Rectal smooth muscle tissue (tissue), 1 donor: Measurements from ENCODE around the gene SLC38A6.
"Not testable (repeated sequence)": the region's sequence is repeated elsewhere in the genome, so short reads cannot be mapped to it uniquely, and the experiment has no call there.

Experiments used
- H3K27ac ChIP-seq: one replicate; pipeline ENCODE4 v1.7.0; 2013; ENCODE audit warnings: low read depth, low read length, inconsistent platforms
- H3K27me3 ChIP-seq: one replicate; pipeline ENCODE4 v1.7.0; 2013; ENCODE audit warnings: low read length; ENCODE audit not compliant: control insufficient read depth, insufficient read depth
- H3K36me3 ChIP-seq: one replicate; pipeline ENCODE4 v1.7.0; 2013; ENCODE audit warnings: low read length; ENCODE audit not compliant: control insufficient read depth, insufficient read depth
- H3K4me1 ChIP-seq: one replicate; pipeline ENCODE4 v1.7.0; 2013; ENCODE audit warnings: low read length; ENCODE audit not compliant: control insufficient read depth, insufficient read depth
- H3K4me3 ChIP-seq: one replicate; pipeline ENCODE4 v1.7.0; 2013; ENCODE audit warnings: low read length
- H3K9ac ChIP-seq: one replicate; pipeline ENCODE4 v1.7.0; 2013; ENCODE audit warnings: low read length

SLC38A6 gene

DNA sequence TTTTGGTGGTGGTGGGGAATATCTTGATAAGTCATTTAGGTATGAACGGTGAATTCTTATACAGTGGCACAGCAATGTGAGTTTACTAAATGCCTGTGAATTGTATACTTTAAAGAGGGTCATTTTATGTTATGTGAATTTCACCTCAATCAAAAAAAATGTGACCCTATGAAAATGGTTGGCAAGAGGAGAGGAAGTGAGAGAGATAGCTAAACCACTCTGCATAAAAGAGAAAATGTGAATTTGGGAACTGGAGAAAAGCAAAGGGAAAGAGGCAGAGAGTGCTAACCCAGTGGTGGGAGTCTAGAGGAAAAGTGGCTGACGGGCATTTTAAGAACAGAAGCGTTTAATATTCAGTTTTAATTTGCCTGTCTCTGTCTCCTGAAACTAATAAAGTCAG is 93.8 kb downstream of the SLC38A6 start:
- H3K27ac ChIP-seq, result no peak overlapping the region
- no peaks in the 10 kb centered on the region for H3K27me3 ChIP-seq
- no peak overlapping the region for H3K9ac ChIP-seq
- H3K4me1 ChIP-seq, result no peaks in the 10 kb centered on the region
- no peak overlapping the region for H3K4me3 ChIP-seq
- H3K36me3 ChIP-seq, result no peaks in the 10 kb centered on the region

DNA sequence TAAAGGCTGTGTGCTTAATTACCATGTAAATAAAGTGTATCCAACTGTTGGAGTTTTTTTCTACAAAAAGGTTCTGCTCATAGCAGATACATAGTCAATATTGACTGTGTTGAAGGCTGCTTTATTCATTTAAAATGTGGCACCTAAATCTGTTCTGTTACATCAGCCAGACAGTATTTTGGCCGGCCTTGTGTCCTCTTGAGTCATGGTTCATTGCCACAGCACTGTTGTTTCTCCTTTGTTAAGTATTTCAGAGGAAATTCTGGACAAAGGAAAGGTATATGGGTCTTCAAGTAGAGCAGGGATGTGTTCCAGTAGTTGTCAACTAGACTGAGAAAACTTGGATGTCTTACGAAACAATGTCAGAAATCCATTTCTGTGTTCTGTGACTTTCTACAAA is 95.5 kb downstream of the SLC38A6 start:
- no peaks in the 10 kb centered on the region for H3K27me3 ChIP-seq
- no peak overlapping the region for H3K9ac ChIP-seq
- H3K4me3 ChIP-seq, result no peak overlapping the region
- H3K27ac ChIP-seq, result no peak overlapping the region
- no peaks in the 10 kb centered on the region for H3K36me3 ChIP-seq
- H3K4me1 ChIP-seq, result no peaks in the 10 kb centered on the region

DNA sequence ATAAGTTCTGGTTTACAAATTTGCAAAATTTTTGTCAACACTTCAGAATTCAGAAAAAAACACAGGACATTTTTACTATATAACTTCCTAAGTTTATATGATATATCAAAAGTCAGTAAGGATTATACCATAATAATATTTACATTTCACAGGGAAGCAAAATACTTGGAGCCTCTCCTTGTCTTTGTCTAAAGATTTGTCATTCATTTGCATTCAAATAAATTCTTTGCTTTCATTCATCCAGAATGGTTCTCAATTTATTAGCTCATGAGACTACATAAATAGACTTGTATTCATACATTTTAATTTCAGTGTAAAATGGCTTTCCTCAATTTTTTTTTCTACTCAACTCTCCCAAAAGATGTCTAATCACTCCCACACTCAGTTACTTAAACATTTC is 96.4 kb downstream of the SLC38A6 start:
- Histone ChIP-seq H3K9ac (no peak overlapping the region), H3K36me3 (no peaks in the 10 kb centered on the region), H3K27ac (no peak overlapping the region), H3K27me3 (no peaks in the 10 kb centered on the region), H3K4me1 (no peaks in the 10 kb centered on the region), H3K4me3 (no peak overlapping the region)

DNA sequence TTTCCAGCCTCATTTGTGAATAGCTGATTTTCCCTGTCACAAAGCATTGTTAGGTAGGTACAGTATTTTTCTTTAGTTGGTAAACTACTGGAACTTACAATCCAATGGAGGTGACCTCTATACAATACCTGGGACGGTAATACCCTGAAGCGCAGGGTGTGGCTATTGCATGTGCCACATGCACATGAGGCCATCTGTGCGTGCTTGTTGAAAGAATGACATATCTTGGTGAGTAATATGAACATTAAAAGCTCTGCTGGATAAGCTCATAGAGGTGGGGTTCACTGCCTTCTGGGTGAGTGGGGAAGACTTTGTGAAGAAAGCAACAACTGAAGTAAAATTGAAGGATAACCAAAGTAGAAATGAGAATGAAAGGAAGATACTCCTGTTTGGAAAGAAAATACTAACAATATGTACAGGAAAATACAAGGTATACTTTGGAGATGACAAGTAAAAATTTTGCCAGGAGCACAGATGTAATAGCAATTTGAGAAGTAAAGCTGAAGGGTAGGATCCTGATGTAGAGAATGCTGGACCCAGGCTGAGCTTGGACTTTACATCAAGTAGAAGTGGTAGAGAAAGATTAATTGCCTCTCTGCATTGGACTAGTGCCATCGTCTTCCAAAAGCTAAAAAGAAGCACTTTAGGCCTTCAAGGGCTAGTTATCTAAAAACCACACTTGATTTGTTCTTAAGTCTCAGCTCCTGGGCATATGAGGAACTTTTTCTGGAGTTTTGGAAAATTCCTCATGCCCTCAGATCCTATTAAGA is 97.1 kb downstream of the SLC38A6 start:
- no peaks in the 10 kb centered on the region for H3K4me1 ChIP-seq
- H3K27ac ChIP-seq, result no peak overlapping the region
- H3K27me3 ChIP-seq, result no peaks in the 10 kb centered on the region
- no peak overlapping the region for H3K9ac ChIP-seq
- no peak overlapping the region for H3K4me3 ChIP-seq
- H3K36me3 ChIP-seq, result no peaks in the 10 kb centered on the region

DNA sequence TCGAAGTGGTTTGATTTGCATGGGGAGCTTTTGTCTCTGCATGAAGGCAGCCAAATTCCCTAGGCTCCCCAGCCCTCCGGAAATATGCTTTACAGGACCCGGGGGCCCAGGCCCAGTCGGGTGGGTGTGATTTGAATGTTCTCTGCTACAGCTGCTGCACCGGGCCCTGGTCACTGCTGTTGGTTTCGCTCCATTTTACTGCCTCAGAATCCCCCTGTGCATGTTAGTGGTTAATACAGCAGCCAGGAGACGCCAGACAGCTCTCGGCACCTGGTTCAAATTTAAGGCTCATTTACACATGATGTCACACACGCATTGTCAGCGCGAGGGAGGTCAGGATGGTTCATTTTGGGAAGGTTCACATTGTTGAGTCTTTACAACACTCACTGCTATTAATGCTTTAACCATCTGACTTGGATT is 99.6 kb downstream of the SLC38A6 start:
- no peaks in the 10 kb centered on the region for H3K4me1 ChIP-seq
- H3K27ac ChIP-seq, result no peak overlapping the region
- H3K27me3 ChIP-seq, result no peaks in the 10 kb centered on the region
- H3K9ac ChIP-seq, result no peak overlapping the region
- no peaks in the 10 kb centered on the region for H3K36me3 ChIP-seq
- no peak overlapping the region for H3K4me3 ChIP-seq

DNA sequence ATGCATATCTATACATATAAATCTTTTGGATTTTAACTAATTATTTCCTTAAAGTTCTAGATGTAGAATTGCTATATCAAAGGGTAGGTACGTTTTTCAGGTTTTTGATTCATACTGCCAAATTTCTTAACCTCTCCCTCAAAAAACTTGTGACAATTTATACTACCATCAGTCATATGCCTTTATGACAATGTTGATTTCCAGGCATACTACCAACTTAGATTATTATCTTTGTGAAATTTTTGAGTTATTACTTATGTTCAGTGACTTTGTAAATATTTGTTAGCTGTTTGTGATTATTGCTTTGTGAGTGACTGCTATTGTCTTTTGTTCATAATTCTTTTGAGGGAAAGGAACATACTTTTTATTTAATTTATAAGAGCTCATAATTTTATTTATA is 107.0 kb downstream of the SLC38A6 start:
- Histone ChIP-seq H3K9ac (no peak overlapping the region), H3K4me3 (no peak overlapping the region), H3K27me3 (no peaks in the 10 kb centered on the region), H3K4me1 (no peaks in the 10 kb centered on the region), H3K36me3 (no peaks in the 10 kb centered on the region), H3K27ac (no peak overlapping the region)

DNA sequence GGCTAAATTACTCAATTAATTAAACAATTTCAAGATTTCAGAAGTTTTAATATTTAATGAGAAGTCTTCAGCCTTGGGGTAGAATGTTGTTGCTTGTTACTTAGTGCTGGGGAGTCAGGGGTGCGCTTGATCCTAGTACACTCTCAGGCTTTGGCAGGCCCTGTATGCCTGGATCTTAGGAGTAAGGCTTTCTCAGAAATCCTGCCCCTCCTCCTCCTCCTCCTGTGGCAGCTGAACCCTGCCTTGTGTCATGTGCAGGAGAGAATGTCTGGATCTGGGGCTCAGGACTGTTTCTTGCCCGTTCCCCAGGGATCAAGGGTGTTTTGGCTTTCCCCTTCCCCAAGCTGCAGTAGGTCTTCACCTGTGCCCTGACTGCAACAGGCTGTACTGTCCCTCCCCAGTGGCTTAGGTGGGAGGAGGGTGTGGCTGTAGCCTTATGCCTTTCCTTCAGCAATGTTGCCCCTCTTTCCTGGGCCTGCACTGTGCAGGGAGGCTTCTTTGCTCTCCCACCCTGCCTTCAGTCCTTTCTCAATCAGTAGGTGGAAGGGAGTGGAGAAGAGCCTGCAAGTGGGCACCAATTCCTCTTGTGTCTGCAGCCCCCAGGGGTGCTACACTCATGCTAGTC is 108.2 kb downstream of the SLC38A6 start:
- Histone ChIP-seq H3K9ac (no peak overlapping the region), H3K4me3 (no peak overlapping the region), H3K36me3 (no peaks in the 10 kb centered on the region), H3K4me1 (no peaks in the 10 kb centered on the region), H3K27me3 (no peaks in the 10 kb centered on the region), H3K27ac (no peak overlapping the region)

DNA sequence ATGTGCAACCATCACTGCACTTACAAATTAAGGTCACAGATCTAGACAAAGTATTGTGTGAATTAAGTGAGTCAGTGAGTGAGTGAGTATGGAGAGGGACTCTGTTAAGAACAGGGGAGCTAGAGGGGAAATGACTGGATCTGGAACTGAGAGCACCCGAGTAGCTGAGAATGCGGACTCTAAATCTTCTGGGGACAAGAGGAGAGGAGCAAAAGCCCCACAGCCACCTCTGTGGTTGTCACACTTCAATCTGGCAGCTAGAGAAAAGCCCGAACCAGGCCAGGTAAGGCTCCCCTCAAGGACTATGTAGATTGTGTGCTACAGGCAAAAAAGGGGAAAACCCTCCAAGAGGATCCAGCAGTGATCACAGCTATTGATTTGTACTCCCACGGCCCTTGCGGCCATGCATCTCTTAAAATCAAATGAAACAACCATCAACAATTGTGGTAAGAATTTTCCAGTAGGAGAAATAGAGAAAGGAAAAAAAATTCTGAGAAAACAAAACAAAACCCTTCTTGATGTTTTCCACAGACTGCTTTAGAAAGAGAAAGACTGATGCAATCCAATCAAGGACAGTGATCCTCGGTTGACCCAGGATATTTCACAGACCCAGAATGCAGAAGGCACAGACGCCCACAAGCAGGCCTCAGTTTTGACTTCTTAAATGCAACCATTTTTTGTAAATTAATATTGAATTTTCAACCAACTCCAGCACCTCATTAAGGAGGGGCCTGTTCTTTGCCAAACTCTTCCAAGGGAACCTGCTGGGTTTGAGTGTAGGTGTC is 109.6 kb downstream of the SLC38A6 start:
- Histone ChIP-seq H3K27me3 (no peaks in the 10 kb centered on the region), H3K9ac (no peak overlapping the region), H3K4me3 (no peak overlapping the region), H3K36me3 (no peaks in the 10 kb centered on the region), H3K27ac (no peak overlapping the region), H3K4me1 (no peaks in the 10 kb centered on the region)

DNA sequence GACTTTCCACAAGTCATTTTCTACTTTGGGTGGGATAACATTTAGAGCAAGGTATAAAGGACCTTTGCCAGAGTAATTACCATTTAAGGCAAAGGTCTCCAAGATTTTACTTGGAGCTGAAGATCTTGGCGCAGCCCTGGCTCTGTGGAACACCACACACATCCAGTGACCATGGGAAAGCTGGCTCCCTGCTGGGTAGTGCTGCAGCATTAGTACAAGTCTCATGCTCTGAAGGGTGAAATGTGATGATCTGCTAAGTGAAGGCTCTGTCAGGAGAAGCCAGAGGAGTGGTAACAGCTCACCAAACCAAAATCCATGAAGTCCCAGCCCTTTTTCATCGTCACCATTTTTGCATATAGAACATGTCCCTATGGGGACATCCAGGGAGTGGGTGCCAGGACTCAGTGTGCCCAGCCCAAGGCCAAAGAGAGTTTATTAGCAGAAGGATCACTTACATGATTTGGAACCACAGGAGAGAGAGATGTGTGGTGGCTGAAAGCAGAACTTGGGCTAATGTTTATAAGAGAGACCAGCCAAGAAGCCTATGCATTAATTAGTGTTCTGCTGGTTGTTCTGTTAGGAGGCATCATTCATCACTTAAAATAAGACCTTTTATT is 110.7 kb downstream of the SLC38A6 start:
- Histone ChIP-seq H3K27me3 (no peaks in the 10 kb centered on the region), H3K4me3 (no peak overlapping the region), H3K36me3 (no peaks in the 10 kb centered on the region), H3K9ac (no peak overlapping the region), H3K4me1 (no peaks in the 10 kb centered on the region), H3K27ac (no peak overlapping the region)

DNA sequence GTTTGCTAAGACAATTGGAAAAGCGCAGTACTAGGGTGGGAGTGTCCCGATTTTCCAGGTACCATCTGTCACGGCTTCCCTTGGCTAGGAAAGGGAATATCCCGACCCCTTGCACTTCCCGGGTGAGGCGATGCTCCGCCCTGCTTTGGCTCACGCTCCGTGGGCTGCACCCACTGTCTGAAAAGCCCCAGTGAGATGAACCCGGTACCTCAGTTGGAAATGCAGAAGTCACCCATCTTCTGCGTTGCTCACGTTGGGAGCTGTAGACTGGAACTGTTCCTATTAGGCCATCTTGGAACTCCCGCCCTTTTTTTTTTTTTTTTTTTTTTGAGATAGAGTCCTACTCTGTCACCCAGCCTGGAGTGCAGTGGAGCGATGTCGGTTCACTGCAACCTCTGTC is 117.1 kb downstream of the SLC38A6 start:
- not testable (repeated sequence) for H3K27ac ChIP-seq, H3K27me3 ChIP-seq, H3K9ac ChIP-seq, H3K4me3 ChIP-seq, H3K4me1 ChIP-seq, H3K36me3 ChIP-seq

DNA sequence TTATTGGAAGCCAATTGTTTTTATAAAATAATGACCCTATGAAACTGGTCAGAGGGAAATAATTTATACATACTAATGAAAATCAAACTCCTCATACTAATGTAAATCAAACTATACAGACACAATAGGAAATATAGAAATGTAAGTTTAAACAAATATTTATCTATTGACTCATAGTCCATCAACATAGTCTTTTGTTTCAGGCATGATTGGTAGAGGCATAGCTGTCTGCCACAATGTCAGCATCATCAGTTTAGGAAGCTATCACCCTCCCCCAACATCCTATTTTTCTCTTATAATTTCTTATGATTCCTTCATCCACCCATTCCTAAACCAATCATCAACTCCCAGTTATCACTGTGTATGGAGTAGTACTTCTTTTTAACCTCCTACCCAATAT is 117.7 kb downstream of the SLC38A6 start:
- Histone ChIP-seq H3K9ac (no peak overlapping the region), H3K4me1 (peaks cover 4% of the 10 kb centered on the region), H3K27me3 (no peaks in the 10 kb centered on the region), H3K27ac (no peak overlapping the region), H3K36me3 (no peaks in the 10 kb centered on the region), H3K4me3 (no peak overlapping the region)

DNA sequence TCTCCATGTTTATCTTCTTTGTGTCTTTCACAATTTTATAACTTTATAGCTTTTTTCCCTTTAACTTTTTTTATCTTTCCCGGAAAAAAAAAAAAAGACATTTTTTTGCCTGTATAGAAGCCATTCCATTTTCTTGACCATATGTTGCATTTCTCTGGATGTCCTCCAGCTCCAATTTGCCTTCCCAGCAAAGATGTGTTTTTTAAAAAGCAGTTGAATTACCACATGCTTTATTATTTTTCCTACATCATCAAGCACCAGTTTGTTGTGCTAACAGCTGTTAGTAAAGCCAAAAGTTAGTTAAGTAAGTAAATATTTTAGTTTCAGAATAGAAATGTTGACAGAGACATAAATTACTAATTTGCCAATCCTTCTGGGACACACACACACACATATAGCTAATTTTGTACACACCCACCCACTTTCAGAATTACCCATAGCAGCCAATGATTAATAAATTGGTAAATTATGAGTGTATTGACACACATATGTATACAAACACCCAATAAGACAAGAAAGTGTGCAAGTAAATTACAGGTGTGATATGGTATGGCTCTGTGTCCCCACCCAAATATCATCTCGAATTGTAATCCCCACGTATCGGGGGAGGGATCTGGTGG is 118.3 kb downstream of the SLC38A6 start:
- Histone ChIP-seq H3K27me3 (no peaks in the 10 kb centered on the region), H3K36me3 (no peaks in the 10 kb centered on the region), H3K27ac (no peak overlapping the region), H3K4me1 (peaks cover 8% of the 10 kb centered on the region), H3K4me3 (no peak overlapping the region), H3K9ac (no peak overlapping the region)
